ENCODE data around the gene OGDHL.

The OGDHL gene

DNA sequence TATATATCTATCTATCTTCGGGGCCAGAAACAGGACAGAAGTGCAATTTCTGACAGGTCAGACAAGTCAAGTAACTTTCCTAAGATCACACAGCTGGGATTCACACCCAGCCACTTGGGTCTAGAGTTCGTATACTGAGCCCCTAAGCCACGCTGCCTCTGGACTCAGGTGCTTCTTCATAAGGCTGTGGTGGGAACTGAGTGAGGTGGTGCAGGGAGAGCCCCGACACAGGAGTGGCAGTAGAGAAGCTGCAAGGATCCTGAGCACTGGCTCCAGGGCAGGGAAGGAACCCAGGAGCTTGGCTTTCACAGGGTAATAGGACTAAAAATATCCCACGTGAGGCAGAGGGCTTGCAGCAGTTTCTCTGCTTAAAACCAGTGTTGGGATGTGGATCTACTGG, 48.9 kb downstream of the OGDHL start:
- Histone ChIP-seq H3K27me3 (replicated peaks) (no peaks in the 10 kb centered on the region), H3K36me3 (replicated peaks) (no peaks in the 10 kb centered on the region), H3K4me3 (ENCODE audit: low read depth, low read length) (no peak overlapping the region), H3K27ac (no peak overlapping the region)
- DNase-seq: no peak
- in situ Hi-C loops (cut with HindIII; ENCODE audit: low pct_ligation_motif_present, low sequenced_read_pairs): no loop called here
- TF ChIP-seq CTCF (IDR thresholded peaks at IDR 0.05; ENCODE audit: low read depth, low read length, missing control alignments): no peak

DNA sequence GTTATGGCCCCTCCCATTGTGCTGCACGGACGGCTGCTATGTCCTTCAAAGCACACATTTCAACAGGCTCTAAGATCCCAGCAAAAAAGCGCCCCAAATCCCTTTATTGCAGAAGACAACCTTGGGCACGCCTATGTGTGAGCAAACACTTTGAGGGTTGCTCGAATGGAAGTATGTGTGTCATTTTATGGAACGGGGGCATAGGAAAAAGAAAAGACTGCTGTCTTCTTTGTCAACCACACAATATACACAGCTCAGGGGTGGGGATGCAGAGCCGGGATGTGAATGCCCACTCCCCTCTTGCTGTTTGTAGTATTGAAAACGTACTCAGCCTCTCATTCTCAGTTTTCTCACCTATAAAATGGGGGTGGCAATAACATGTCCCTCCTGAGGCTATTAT, 50.6 kb downstream of the OGDHL start:
- Histone ChIP-seq H3K4me3 (ENCODE audit: low read depth, low read length) (no peak overlapping the region), H3K27me3 (replicated peaks) (no peaks in the 10 kb centered on the region), H3K36me3 (replicated peaks) (no peaks in the 10 kb centered on the region), H3K27ac (no peak overlapping the region)
- no peak for DNase-seq
- no peak for TF ChIP-seq CTCF (IDR thresholded peaks at IDR 0.05; ENCODE audit: low read depth, low read length, missing control alignments)
- in situ Hi-C loops (cut with HindIII; ENCODE audit: low pct_ligation_motif_present, low sequenced_read_pairs): no loop called here

GRCh38 chr10:49710966-49711365, 51.2 kb downstream of the OGDHL start:
- in situ Hi-C loops (cut with HindIII; ENCODE audit: low pct_ligation_motif_present, low sequenced_read_pairs): no loop called here
- no peak for TF ChIP-seq CTCF (IDR thresholded peaks at IDR 0.05; ENCODE audit: low read depth, low read length, missing control alignments)
- no peak overlapping the region for H3K4me3 ChIP-seq (ENCODE audit: low read depth, low read length)

GRCh38 chr10:49709934-49710333, 52.2 kb downstream of the OGDHL start:
- Histone ChIP-seq H3K27ac (no peak overlapping the region), H3K27me3 (replicated peaks) (no peaks in the 10 kb centered on the region), H3K4me3 (ENCODE audit: low read depth, low read length) (no peak overlapping the region), H3K36me3 (replicated peaks) (no peaks in the 10 kb centered on the region)
- in situ Hi-C loops (cut with HindIII; ENCODE audit: low pct_ligation_motif_present, low sequenced_read_pairs): no loop called here
- no peak for DNase-seq
- TF ChIP-seq CTCF (IDR thresholded peaks at IDR 0.05; ENCODE audit: low read depth, low read length, missing control alignments): no peak

More at GRCh38 chr10:49710966-49711365, 51.2 kb downstream of the OGDHL start:
- Histone ChIP-seq H3K27me3 (replicated peaks) (no peaks in the 10 kb centered on the region), H3K27ac (no peak overlapping the region), H3K36me3 (replicated peaks) (no peaks in the 10 kb centered on the region)
- no peak for DNase-seq

DNA sequence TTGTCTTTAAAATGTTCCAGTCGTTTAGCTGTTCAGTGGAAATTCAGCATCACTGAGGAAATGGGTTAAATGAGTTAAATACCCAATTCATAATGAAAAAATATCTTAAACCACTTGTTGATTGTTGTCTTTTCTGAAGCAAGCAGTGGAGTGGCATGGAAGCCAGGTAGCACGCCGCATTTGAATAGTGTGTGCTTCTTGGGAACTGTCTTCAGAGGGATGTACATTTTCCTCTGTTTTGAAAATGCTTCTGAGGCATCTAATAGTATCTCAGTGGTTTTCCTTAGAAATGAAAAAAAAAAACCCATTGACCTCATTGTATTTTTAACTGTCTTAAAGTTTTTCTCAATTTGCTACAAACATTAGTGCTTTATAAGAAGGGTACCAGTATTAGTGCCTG, 54.5 kb downstream of the OGDHL start:
- no peak for TF ChIP-seq CTCF (IDR thresholded peaks at IDR 0.05; ENCODE audit: low read depth, low read length, missing control alignments)
- no peak overlapping the region for H3K4me3 ChIP-seq (ENCODE audit: low read depth, low read length)

DNA sequence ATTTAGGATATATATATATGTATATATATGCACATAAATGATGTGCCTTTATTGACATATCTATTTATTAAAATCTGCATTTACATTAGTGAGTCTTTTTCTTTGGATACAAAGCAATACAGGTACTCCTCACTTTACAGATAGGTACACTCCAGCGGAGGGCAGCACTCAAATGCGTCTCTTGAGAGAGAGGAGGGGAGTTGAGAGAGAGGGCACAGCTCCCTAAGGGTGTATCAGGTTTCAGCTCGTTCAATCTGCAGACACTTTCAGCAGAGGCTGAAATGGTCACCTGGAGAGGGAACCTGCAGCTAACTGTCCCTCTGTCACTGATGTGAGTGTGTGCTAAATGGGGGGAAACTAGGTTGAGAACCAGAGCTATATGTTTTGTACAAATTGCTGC, 61.1 kb downstream of the OGDHL start:
- H3K4me3 ChIP-seq (ENCODE audit: low read depth, low read length): no peak overlapping the region
- TF ChIP-seq CTCF (IDR thresholded peaks at IDR 0.05; ENCODE audit: low read depth, low read length, missing control alignments): no peak
- in situ Hi-C loops (cut with HindIII; ENCODE audit: low pct_ligation_motif_present, low sequenced_read_pairs): no loop called here
- no peaks in the 10 kb centered on the region for H3K27me3 ChIP-seq (replicated peaks)
- no peaks in the 10 kb centered on the region for H3K36me3 ChIP-seq (replicated peaks)
- no peak for DNase-seq
- no peak overlapping the region for H3K27ac ChIP-seq

More for the DNA sequence above, 54.5 kb downstream of the OGDHL start:
- Histone ChIP-seq H3K27me3 (replicated peaks) (no peaks in the 10 kb centered on the region), H3K36me3 (replicated peaks) (no peaks in the 10 kb centered on the region), H3K27ac (no peak overlapping the region)
- no peak for DNase-seq
- in situ Hi-C loops (cut with HindIII; ENCODE audit: low pct_ligation_motif_present, low sequenced_read_pairs): no loop called here
